ENCODE data around the gene INPP5D.

DNA sequence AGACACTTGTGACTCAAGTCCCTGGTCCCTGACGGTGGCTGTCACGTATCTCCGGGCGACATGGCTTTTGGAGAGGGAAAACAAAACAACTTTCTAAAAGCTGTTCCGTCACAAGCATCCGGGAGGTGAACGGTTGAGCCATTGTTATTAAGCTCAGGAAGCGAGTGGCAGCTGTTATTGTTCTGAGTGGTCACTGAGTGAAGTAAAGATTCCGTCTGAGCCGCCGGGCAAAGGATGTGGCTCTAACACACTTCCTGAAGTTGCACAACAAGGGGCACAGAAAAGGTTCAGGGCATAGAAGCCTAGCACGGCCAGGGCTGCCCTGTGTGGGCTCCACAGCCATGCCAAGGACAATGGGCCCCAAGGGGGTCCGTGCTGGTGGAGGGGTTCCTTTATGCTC lies 24.3 kb downstream of the INPP5D start:
- TF ChIP-seq CREB1 (IDR thresholded peaks at IDR 0.05; ENCODE audit: low read depth): no peak
- no peak for TF ChIP-seq EP300 (IDR thresholded peaks at IDR 0.05; ENCODE audit: borderline replicate concordance)
- TF ChIP-seq RAD21 (IDR thresholded peaks at IDR 0.05; ENCODE audit: low read depth): no peak
- TF ChIP-seq YY1 (IDR thresholded peaks at IDR 0.05; ENCODE audit: low read depth): no peak
- TF ChIP-seq TAF1 (IDR thresholded peaks at IDR 0.05; ENCODE audit: low read depth): no peak
- no peak for TF ChIP-seq FOXM1 (IDR thresholded peaks at IDR 0.05; ENCODE audit: borderline replicate concordance, low read depth)
- TF ChIP-seq EGR1 (IDR thresholded peaks at IDR 0.05): no peak
- TF ChIP-seq, protein P1, sequence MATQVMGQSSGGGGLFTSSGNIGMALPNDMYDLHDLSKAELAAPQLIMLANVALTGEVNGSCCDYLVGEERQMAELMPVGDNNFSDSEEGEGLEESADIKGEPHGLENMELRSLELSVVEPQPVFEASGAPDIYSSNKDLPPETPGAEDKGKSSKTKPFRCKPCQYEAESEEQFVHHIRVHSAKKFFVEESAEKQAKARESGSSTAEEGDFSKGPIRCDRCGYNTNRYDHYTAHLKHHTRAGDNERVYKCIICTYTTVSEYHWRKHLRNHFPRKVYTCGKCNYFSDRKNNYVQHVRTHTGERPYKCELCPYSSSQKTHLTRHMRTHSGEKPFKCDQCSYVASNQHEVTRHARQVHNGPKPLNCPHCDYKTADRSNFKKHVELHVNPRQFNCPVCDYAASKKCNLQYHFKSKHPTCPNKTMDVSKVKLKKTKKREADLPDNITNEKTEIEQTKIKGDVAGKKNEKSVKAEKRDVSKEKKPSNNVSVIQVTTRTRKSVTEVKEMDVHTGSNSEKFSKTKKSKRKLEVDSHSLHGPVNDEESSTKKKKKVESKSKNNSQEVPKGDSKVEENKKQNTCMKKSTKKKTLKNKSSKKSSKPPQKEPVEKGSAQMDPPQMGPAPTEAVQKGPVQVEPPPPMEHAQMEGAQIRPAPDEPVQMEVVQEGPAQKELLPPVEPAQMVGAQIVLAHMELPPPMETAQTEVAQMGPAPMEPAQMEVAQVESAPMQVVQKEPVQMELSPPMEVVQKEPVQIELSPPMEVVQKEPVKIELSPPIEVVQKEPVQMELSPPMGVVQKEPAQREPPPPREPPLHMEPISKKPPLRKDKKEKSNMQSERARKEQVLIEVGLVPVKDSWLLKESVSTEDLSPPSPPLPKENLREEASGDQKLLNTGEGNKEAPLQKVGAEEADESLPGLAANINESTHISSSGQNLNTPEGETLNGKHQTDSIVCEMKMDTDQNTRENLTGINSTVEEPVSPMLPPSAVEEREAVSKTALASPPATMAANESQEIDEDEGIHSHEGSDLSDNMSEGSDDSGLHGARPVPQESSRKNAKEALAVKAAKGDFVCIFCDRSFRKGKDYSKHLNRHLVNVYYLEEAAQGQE (IDR thresholded peaks at IDR 0.05; ENCODE audit: low read depth): no peak
- TF ChIP-seq CEBPB (IDR thresholded peaks at IDR 0.05): no peak
